Esophagus mucosa (tissue), 1 donor: ENCODE data around the gene USP5. TPM values are rescaled to one million over a fixed set of nuclear protein-coding genes. Genes with fewer than 3 reads are reported as not detected.
A peak's percentile ranks its signal among the peaks of the same experiment; 100 is the strongest.
"Not testable (repeated sequence)": the region's sequence is repeated elsewhere in the genome, so short reads cannot be mapped to it uniquely, and the experiment has no call there.

Experiments
- ATAC-seq: fragments of 200-7000 bp; cut with Tn5 transposase; one replicate; pipeline ENCODE4 v1.9.1; 2020
- total RNA-seq: library from RNA; stranded (reverse); gene quantifications from one replicate; pipeline ENCODE4 v1.2.4, GENCODE V29; 2023
- donor health status: DM: yes; HTN: yes; CAD: no.

USP5 gene
- total RNA-seq, 1 donor from 2014 or later, result 91.1 TPM

GRCh38 chr12:6843118-6843902 is 8.6 kb upstream of the USP5 start:
- ATAC-seq, result no peak

GRCh38 chr12:6845395-6845794 is 6.6 kb upstream of the USP5 start:
- no peak for ATAC-seq

GRCh38 chr12:6846316-6846869 is 5.6 kb upstream of the USP5 start:
- no peak for ATAC-seq

GRCh38 chr12:6847676-6848075 is 4.3 kb upstream of the USP5 start:
- no peak for ATAC-seq

GRCh38 chr12:6849427-6849826 is 2.5 kb upstream of the USP5 start:
- no peak for ATAC-seq

- no peak for ATAC-seq
These were observed 1.9 kb upstream of the USP5 start for GRCh38 chr12:6849976-6850560.

- ATAC-seq, result no peak
These were observed 1.2 kb upstream of the USP5 start for GRCh38 chr12:6850796-6851152.

GRCh38 chr12:6851153-6851920 is 613 bp upstream of the USP5 start, which contains the start of gene CDCA3:
CDCA3 (minus strand) TSS chr12:6851286; CDS start chr12:6850952, 334 bp downstream.
- ATAC-seq, result peak; percentile 82

- ATAC-seq, result peak; percentile 42
These were observed 853 bp downstream of the USP5 start for GRCh38 chr12:6852651-6853354.

- no peak for ATAC-seq
These were observed 1.7 kb downstream of the USP5 start for GRCh38 chr12:6853626-6854025.

GRCh38 chr12:6854036-6854435 is 2.1 kb downstream of the USP5 start:
- no peak for ATAC-seq

GRCh38 chr12:6855322-6855721 is 3.4 kb downstream of the USP5 start:
- ATAC-seq, result no peak

- no peak for ATAC-seq
These were observed 6.8 kb downstream of the USP5 start for GRCh38 chr12:6858799-6859198.

- ATAC-seq, result no peak
These were observed 8.2 kb downstream of the USP5 start for GRCh38 chr12:6860116-6860515.

- no peak for ATAC-seq
These were observed 9.0 kb downstream of the USP5 start for GRCh38 chr12:6860942-6861341.

GRCh38 chr12:6861391-6861790 is 9.4 kb downstream of the USP5 start:
- no peak for ATAC-seq

GRCh38 chr12:6863033-6863432 is 11.1 kb downstream of the USP5 start:
- no peak for ATAC-seq

GRCh38 chr12:6863586-6864321 is 11.8 kb downstream of the USP5 start:
- ATAC-seq, result no peak

GRCh38 chr12:6865307-6865706 is 13.4 kb downstream of the USP5 start:
- ATAC-seq, result not testable (repeated sequence)

GRCh38 chr12:6866163-6866919 is 14.4 kb downstream of the USP5 start:
- no peak for ATAC-seq

- ATAC-seq, result peak; percentile 3
These were observed 15.0 kb downstream of the USP5 start for GRCh38 chr12:6866920-6867412.
